H1 (cell line): ENCODE results near the gene CAPZB. TPM values are rescaled to one million over a fixed set of nuclear protein-coding genes. Genes with fewer than 3 reads are reported as not detected.

Source experiments
- CTCF ChIA-PET: fragments of 300-600 bp; sonication (Branson Sonifier 250); formaldehyde crosslinking; loops from one replicate; lab custom pipeline; 2021; ENCODE audit not compliant: partially characterized antibody; lab: Charles Lee
- POLR2A ChIA-PET: fragments of 300-600 bp; sonication (Branson Sonifier 250); formaldehyde crosslinking; loops from one replicate; lab custom pipeline; 2021; ENCODE audit warnings: inconsistent platforms; ENCODE audit not compliant: partially characterized antibody; lab: Charles Lee
- DNase-seq, 2 experiments: peaks; one replicate each; pipeline versions ENCODE4 v3.0.0 to v3.0.0-alpha.2; 2010 to 2022; ENCODE audit warnings: low spot score in 2 of 2, low read depth in 1 of 2, mixed read lengths in 1 of 2
- FAIRE-seq: peaks from 2 replicates; lab custom pipeline; 2011; peaks lifted over from hg19 to GRCh38; lab: Jason Lieb, UNC
- H2AFZ ChIP-seq: 2 replicates; pipeline ENCODE4 v1.8.1; 2012; ENCODE audit warnings: low read length, inconsistent platforms
- H2AK5ac ChIP-seq: 2 replicates; pipeline ENCODE4 v1.6.1; 2013; ENCODE audit warnings: low read depth, low read length
- H2BK120ac ChIP-seq: replicated peaks from 2 replicates; pipeline ENCODE3; 2013; ENCODE audit warnings: low read depth, low read length, inconsistent platforms
- H2BK12ac ChIP-seq: 2 replicates; pipeline ENCODE4 v1.6.1; 2013; ENCODE audit warnings: low read depth, low read length
- H2BK15ac ChIP-seq: 2 replicates; pipeline ENCODE4 v1.6.1; 2013; ENCODE audit warnings: low read length
- H2BK20ac ChIP-seq: 2 replicates; pipeline ENCODE4 v1.6.1; 2013; ENCODE audit warnings: low read length
- H2BK5ac ChIP-seq: 2 replicates; pipeline ENCODE4 v1.6.1; 2013; ENCODE audit warnings: low read depth, low read length
- H3K14ac ChIP-seq: 2 replicates; pipeline ENCODE4 v1.6.1; 2013; ENCODE audit warnings: inconsistent platforms; ENCODE audit not compliant: insufficient read length
- H3K18ac ChIP-seq: 2 replicates; pipeline ENCODE4 v1.6.1; 2013; ENCODE audit warnings: low read length; ENCODE audit errors: extremely low read depth
- H3K23ac ChIP-seq: 2 replicates; pipeline ENCODE4 v1.6.1; 2013; ENCODE audit warnings: inconsistent platforms; ENCODE audit not compliant: insufficient read length
- H3K23me2 ChIP-seq: 2 replicates; pipeline ENCODE4 v1.6.1; 2013; ENCODE audit warnings: low read depth, low read length
- H3K27ac ChIP-seq: 2 replicates; pipeline ENCODE4 v1.6.1; 2011; ENCODE audit warnings: low read depth, low read length, inconsistent platforms
- H3K27me3 ChIP-seq, 4 experiments: replicated peaks in 1 of 4; 1 replicate in 1 of 4; 2 replicates in 3 of 4; pipeline versions ENCODE4 v1.6.1 to v1.8.1; 2011 to 2013; ENCODE audit warnings: low read length in 3 of 4, mild to moderate bottlenecking in 3 of 4, inconsistent platforms in 2 of 4, mixed read lengths in 2 of 4, moderate library complexity in 1 of 4; ENCODE audit not compliant: control insufficient read depth in 3 of 4, insufficient read depth in 3 of 4; ENCODE audit errors: extremely low read depth in 1 of 4
- H3K36me3 ChIP-seq, 4 experiments: 2 replicates each; pipeline versions ENCODE4 v1.6.1 to v1.8.1; 2011 to 2013; ENCODE audit warnings: mild to moderate bottlenecking in 4 of 4, low read length in 3 of 4, moderate library complexity in 2 of 4, control low read depth in 1 of 4, inconsistent platforms in 1 of 4; ENCODE audit not compliant: insufficient read depth in 4 of 4, control insufficient read depth in 2 of 4
- H3K4ac ChIP-seq: replicated peaks from 2 replicates; pipeline ENCODE3; 2013; ENCODE audit warnings: low read length, low read depth, mixed read lengths, inconsistent platforms; ENCODE audit not compliant: insufficient read length
- H3K4me1 ChIP-seq, 4 experiments: replicated peaks in 1 of 4; 1 replicate in 1 of 4; 2 replicates in 3 of 4; pipeline versions ENCODE4 v1.6.1 to v1.8.1; 2011 to 2013; ENCODE audit warnings: low read length in 3 of 4, inconsistent platforms in 2 of 4, mixed read lengths in 1 of 4; ENCODE audit not compliant: insufficient read depth in 4 of 4, control insufficient read depth in 3 of 4
- H3K4me2 ChIP-seq, 2 experiments: 2 replicates each; pipeline versions ENCODE4 v1.6.1 to v1.8.1; 2011 to 2013; ENCODE audit warnings: low read depth in 2 of 2, low read length in 2 of 2, control low read depth in 1 of 2, inconsistent platforms in 1 of 2, mild to moderate bottlenecking in 1 of 2; ENCODE audit not compliant: insufficient read depth in 1 of 2
- H3K4me3 ChIP-seq, 4 experiments: fragments of 200-600, 300-600 bp in 1 of 4; sonication (generic), shearing (Covaris generic), sonication (Bioruptor Twin) in 1 of 4; 2 replicates each; pipeline versions ENCODE4 v1.5.1 to v1.8.1; 2011 to 2016; ENCODE audit warnings: low read length in 4 of 4, low read depth in 3 of 4, control low read depth in 2 of 4, inconsistent platforms in 2 of 4, mild to moderate bottlenecking in 2 of 4, mixed read lengths in 1 of 4, moderate library complexity in 1 of 4; ENCODE audit not compliant: insufficient read depth in 2 of 4; ENCODE audit errors: extremely low read depth in 1 of 4
- H3K56ac ChIP-seq: replicated peaks from 2 replicates; pipeline ENCODE3; 2013; ENCODE audit warnings: low read depth, mild to moderate bottlenecking, mixed read lengths, low read length, inconsistent platforms; ENCODE audit not compliant: insufficient read length
- H3K79me1 ChIP-seq: 2 replicates; pipeline ENCODE4 v1.6.1; 2013; ENCODE audit warnings: low read depth, low read length, control low read depth
- H3K79me2 ChIP-seq, 2 experiments: 2 replicates each; pipeline versions ENCODE4 v1.6.1 to v1.8.1; 2012 to 2013; ENCODE audit warnings: low read length in 2 of 2, mild to moderate bottlenecking in 2 of 2, inconsistent platforms in 1 of 2; ENCODE audit not compliant: insufficient read depth in 2 of 2, control insufficient read depth in 1 of 2
- H3K9ac ChIP-seq, 4 experiments: replicated peaks in 1 of 4; 1 replicate in 1 of 4; 2 replicates in 3 of 4; pipeline versions ENCODE4 v1.6.1 to v1.8.1; 2011 to 2013; ENCODE audit warnings: low read depth in 3 of 4, low read length in 3 of 4, control low read depth in 2 of 4, mild to moderate bottlenecking in 2 of 4, moderate library complexity in 2 of 4, inconsistent platforms in 1 of 4; ENCODE audit errors: extremely low read depth in 1 of 4
- H3K9me3 ChIP-seq, 2 experiments: 2 replicates each; pipeline versions ENCODE4 v1.6.1 to v1.8.1; 2012 to 2013; ENCODE audit warnings: mild to moderate bottlenecking in 2 of 2, moderate library complexity in 2 of 2, control low read depth in 1 of 2, inconsistent platforms in 1 of 2, low read depth in 1 of 2, low read length in 1 of 2, mixed read lengths in 1 of 2; ENCODE audit not compliant: insufficient read depth in 2 of 2
- H4K20me1 ChIP-seq, 2 experiments: replicated peaks in 1 of 2; 2 replicates each; pipeline versions ENCODE3 to v1.8.1; 2011 to 2013; ENCODE audit warnings: inconsistent platforms in 2 of 2, low read length in 2 of 2, mild to moderate bottlenecking in 1 of 2; ENCODE audit not compliant: insufficient read depth in 2 of 2, control insufficient read depth in 1 of 2
- H4K5ac ChIP-seq: 2 replicates; pipeline ENCODE4 v1.6.1; 2013; ENCODE audit warnings: low read length, low read depth, mixed read lengths, inconsistent platforms; ENCODE audit not compliant: insufficient read length
- H4K8ac ChIP-seq: 2 replicates; pipeline ENCODE4 v1.8.0; 2013; ENCODE audit warnings: mild to moderate bottlenecking, moderate library complexity, low read length, inconsistent platforms; ENCODE audit not compliant: insufficient read depth; ENCODE audit errors: extremely low read depth
- H4K91ac ChIP-seq: replicated peaks from 2 replicates; pipeline ENCODE3; 2013; ENCODE audit warnings: low read length, mixed read lengths, inconsistent platforms; ENCODE audit not compliant: insufficient read length
- NRF1 ChIP-seq: IDR thresholded peaks from 2 replicates; pipeline ENCODE4 v1.6.1; 2011; ENCODE audit warnings: mild to moderate bottlenecking, low read depth, low read length, improper control_type of control experiment
- WGBS, 2 experiments: shearing (Covaris generic) in 1 of 2; methylation state at CpG; one replicate each; pipeline versions ENCODE4 v1.1.6 to v1.1.7; 2013 to 2015; ENCODE audit warnings: low lambda C conversion rate in 2 of 2, mixed read lengths in 2 of 2, inconsistent platforms in 1 of 2, low coverage in 1 of 2, missing lambda C conversion rate in 1 of 2; ENCODE audit not compliant: insufficient replicate concordance in 2 of 2, insufficient coverage in 1 of 2, insufficient read length in 1 of 2; ENCODE audit errors: extremely low coverage in 1 of 2, missing lambda C conversion rate in 1 of 2; 5-methylcytosine and 5-hydroxymethylcytosine counted together
- polyA plus RNA-seq, 7 experiments: library from polyadenylated mRNA; depleted of rRNA in 3 of 7; stranded (reverse) in 5 of 7; unstranded in 2 of 7; fragments of >200 nt in 5 of 7; fragments of 200-250 nt in 2 of 7; gene quantifications; 1 replicate in 5 of 7; 2 replicates in 1 of 7; 4 replicates in 1 of 7; pipeline versions ENCODE4 v1.2.1 to v1.2.3, GENCODE V29; 2011 to 2013; ENCODE audit warnings: missing spikeins in 2 of 7, mixed read lengths in 2 of 7
- total RNA-seq: library from RNA; stranded (reverse); fragmentation: NEBNext Ultra II Directional; extraction: Animal tissue kit (Norgen Biotek cat#: 25700); gene quantifications from 2 replicates; pipeline ENCODE4 v1.2.1, GENCODE V29; 2021
- TF ChIP-seq, protein P1 (sequence below): IDR thresholded peaks from 2 replicates; pipeline ENCODE4 v1.6.1; 2012; ENCODE audit warnings: inconsistent platforms

The CAPZB gene
- total and polyA plus RNA-seq, 2 of the 8 experiments (the other 6 are each of a cell fraction or from before 2014, with no cell fraction given) = 162 to 371 TPM

DNA sequence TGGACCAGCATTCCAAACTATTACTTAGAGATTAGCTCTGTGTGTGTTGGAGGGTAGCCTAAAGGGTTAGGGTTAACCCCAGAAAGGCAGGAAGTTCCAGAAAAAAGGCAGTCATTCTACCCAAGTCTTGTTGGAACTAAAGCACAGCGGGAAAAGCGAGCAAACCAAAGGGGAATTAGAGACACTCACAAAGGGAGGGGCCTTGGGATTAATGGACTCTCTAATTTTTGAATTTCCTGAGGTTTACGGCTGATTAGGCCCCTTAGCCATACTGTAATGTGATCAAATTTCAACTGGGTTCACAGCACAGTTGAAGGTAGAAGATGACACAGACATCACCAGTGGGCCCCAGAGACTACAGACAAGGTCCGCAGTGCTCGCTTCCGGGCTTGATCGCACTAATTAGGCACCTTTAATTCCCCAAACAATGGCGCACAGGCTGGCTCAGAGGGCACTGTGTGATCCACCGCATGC is 28.3 kb downstream of the CAPZB start:
- H3K4me1 ChIP-seq = peaks cover 19 to 49% (median 28%) of the 10 kb centered on the region in 4 experiments
- no peak overlapping the region for H3K9ac ChIP-seq
- no peaks in the 10 kb centered on the region for H3K36me3 ChIP-seq
- no peaks in the 10 kb centered on the region for H3K23me2 ChIP-seq
- H2BK120ac ChIP-seq = no peak overlapping the region
- 29% methylated on average over 9 of the region's 9 CpGs; no CpG with 5 or more reads in 1 of the 2 experiments for WGBS, 2 experiments
- H2BK15ac ChIP-seq = no peak overlapping the region
- peak overlapping the region; percentile 37 to 48; a peak in 3 of 4 replicates for H3K4me2 ChIP-seq
- H4K5ac ChIP-seq = no peak overlapping the region
- H3K14ac ChIP-seq = no peak overlapping the region
- peaks cover 17 to 94% of the 10 kb centered on the region in 2 experiments for H3K79me2 ChIP-seq
- no peak overlapping the region for H2AK5ac ChIP-seq
- DNase-seq = no peak
- no peaks in the 10 kb centered on the region for H3K27me3 ChIP-seq
- ChIA-PET CTCF (interaction anchor here (0.7 to 2.6 kb wide), 6 partner anchors 9 to 64 kb away, joined by 3 to 13 read pairs (median 6); no protein-coding TSS in a partner anchor), POLR2A (interaction anchor here (1.6 kb wide), 1 partner anchor 27 kb away, joined by 3 read pairs; no protein-coding TSS in a partner anchor)
- no peak overlapping the region for H2BK5ac ChIP-seq
- H2BK20ac ChIP-seq = no peak overlapping the region
- peaks cover 26% of the 10 kb centered on the region for H3K79me1 ChIP-seq
- 0 out of 8 replicates have a peak overlapping the region, but pooled peaks of 1 of the 4 experiments have one; percentile 1 for H3K4me3 ChIP-seq
- H3K18ac ChIP-seq = no peak overlapping the region
- H2BK12ac ChIP-seq = no peak overlapping the region
- no peak overlapping the region for H3K4ac ChIP-seq
- no peak overlapping the region for H3K56ac ChIP-seq
- no peak overlapping the region for H3K23ac ChIP-seq
- peaks cover 31 to 52% of the 10 kb centered on the region in 2 experiments for H4K20me1 ChIP-seq
- H2AFZ ChIP-seq = no peak overlapping the region
- no peak overlapping the region for H3K27ac ChIP-seq
- TF ChIP-seq NRF1 = no peak
- TF ChIP-seq, protein P1, sequence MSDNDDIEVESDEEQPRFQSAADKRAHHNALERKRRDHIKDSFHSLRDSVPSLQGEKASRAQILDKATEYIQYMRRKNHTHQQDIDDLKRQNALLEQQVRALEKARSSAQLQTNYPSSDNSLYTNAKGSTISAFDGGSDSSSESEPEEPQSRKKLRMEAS = 0 out of 2 replicates have a peak, but pooled peaks have one; percentile 10
- FAIRE-seq = no peak
- no peaks in the 10 kb centered on the region for H3K9me3 ChIP-seq
- no peak overlapping the region for H4K8ac ChIP-seq
- H4K91ac ChIP-seq = no peak overlapping the region
